GM18507 (cell line): ENCODE measurements around the gene ATP2C2.
"Not testable (repeated sequence)": the region's sequence is repeated elsewhere in the genome, so short reads cannot be mapped to it uniquely, and the experiment has no call there.

Experiments
- DNase-seq: peaks from one replicate; pipeline ENCODE4 v3.0.0; 2011; ENCODE audit warnings: low read depth; ENCODE audit not compliant: insufficient read length; ENCODE audit errors: extremely low spot score
- FAIRE-seq: peaks from 2 replicates; lab custom pipeline; 2011; peaks lifted over from hg19 to GRCh38; lab: Jason Lieb, UNC

Gene ATP2C2

DNA sequence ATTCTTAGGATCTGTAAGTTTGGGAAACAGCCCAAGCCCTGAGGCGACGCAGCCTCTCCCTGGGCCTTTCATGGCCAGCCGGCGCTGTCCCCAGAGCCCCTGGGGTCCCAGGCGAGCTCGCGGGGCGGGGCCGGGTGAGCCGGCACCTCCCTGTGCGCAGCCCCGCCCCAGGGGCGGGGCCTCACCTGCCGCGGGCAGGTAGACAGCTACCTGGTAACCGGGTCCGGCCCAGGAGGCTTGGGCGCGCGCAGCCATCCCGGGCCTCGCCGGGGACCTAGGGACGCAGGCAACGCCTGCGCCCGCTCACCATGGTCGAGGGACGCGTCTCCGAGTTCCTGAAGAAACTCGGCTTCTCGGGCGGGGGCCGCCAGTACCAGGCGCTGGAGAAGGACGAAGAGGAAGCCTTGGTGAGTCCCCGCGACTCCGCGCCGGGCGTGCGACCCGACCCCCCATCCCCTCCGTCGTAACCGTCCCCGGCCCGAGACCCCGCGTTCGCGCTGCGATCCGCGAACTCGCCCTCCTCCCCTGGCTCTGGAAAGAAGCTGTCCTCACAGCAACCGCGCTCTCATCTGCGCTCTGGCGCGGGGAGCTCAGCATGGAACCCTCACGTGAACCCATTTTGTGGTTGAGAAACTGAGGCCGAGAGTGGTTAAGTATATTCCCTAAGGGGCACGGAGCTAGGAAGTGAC lies at the start of gene ATP2C2:
ATP2C2 (plus strand) TSS at position 231 of the 689 bp plus-strand sequence; CDS start at position 309, 78 bp downstream.
- FAIRE-seq: no peak
- no peak for DNase-seq

DNA sequence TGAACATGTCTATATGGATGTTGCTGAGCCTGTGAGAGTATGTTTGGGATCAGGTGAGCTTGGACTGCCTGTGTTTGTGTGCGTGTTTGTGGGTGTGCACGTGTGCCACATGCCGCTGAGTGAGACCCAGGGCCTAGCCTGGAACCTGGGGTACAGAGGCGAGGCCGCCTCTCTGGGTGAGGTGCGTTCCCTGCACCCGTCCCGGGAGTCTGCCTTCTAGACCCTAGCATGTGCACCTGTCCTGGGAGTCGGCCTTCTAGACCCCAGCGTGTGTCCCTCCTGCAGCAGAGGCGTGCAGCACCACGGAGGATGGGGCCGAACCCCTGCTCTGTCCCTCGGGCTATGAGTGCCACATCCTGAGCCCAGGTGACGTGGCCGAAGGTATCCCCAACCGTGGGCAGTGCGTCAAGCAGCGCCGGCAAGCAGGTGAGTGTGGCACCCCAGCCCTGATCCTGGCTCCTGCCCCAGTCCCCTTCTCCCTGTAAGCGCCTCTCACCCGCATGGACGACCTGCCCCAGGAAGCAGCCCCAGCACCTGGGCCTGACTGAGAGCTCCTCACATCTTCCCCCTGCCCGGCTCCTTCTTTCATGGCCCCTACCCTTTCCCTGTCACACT lies 49.1 kb upstream of the ATP2C2 start:
- DNase-seq (no peak), FAIRE-seq (no peak)

GRCh38 chr16:84320511-84320910 lies 47.8 kb upstream of the ATP2C2 start:
- DNase-seq (no peak), FAIRE-seq (no peak)

GRCh38 chr16:84321932-84322331 lies 46.4 kb upstream of the ATP2C2 start:
- FAIRE-seq (no peak), DNase-seq (no peak)

GRCh38 chr16:84322749-84323148 lies 45.6 kb upstream of the ATP2C2 start:
- DNase-seq (no peak), FAIRE-seq (no peak)

DNA sequence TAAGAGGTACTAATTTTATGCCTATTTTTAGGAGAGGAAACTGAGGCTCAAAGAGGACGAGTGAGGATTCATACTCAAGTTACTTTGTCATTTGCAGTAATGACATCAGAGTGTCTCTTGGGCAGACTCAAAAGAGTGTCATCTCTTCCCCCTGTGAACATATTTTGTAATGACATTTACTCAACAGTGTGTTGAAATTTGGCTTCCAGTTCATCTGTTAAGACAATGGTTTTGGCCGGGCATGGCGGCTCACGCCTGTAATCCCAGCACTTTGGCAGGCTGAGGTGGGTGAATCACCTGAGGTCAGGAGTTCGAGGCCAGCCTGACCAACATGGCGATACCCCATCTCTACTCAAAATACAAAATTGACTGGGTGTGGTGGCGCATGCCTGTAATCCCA lies 44.7 kb upstream of the ATP2C2 start:
- FAIRE-seq: no peak

DNA sequence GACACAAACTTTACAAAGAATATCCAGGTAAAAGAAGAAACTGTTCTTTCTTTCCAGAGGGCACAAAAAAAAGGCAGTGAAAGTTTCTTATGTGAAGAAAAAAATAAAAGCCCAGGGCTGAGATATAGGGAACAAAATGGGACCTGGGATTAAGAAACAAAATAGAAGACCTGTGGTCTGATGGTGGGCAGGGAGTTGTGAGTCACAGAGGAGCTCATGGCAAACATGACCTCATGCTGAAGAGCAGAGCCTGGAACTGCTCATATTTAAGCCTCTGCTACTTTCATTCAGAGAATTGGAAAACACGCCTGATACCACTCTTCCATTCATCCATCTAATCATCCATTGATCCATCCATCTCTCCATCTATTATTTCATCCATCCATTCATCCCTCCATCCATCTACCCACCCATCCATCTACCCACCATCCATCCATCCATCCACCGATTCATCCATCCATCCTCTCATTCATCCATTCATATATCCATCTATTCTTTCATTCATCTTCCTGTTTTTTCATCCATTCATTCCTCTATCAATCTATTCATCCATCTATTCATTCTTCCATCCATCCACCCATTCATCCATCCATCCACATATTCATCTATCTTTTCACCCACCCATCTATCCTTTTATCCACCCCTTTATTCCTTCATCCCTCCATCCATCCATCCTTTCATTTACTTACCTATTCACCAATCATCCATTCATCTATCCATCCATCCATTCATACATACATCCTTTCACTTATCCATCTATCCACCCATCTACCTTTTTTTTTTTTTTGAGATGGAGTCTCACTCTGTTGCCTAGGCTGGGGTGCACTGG lies 43.7 kb upstream of the ATP2C2 start:
- no peak for DNase-seq
- FAIRE-seq: no peak

More for the DNA sequence above, 44.7 kb upstream of the ATP2C2 start:
- no peak for DNase-seq

DNA sequence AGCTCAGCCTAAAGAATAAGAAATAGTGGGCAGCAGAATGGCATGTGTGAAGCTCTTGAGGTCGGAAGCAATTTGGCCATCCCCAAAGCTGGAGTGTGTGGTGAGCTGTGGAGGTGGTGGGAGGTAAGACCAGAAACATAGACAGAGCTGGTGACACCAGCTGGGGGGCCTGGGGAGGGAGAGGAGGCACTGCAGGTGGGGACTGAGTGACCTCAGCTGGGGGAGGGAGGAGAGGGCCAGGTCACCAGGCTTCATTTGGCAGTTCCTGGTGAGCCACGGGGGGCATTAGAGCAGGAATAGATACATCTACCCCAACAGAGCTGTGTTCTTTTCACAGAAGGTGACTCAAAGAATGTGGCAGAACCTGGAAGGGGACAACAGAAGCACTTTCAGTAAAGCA lies 41.8 kb upstream of the ATP2C2 start:
- DNase-seq (no peak), FAIRE-seq (no peak)

DNA sequence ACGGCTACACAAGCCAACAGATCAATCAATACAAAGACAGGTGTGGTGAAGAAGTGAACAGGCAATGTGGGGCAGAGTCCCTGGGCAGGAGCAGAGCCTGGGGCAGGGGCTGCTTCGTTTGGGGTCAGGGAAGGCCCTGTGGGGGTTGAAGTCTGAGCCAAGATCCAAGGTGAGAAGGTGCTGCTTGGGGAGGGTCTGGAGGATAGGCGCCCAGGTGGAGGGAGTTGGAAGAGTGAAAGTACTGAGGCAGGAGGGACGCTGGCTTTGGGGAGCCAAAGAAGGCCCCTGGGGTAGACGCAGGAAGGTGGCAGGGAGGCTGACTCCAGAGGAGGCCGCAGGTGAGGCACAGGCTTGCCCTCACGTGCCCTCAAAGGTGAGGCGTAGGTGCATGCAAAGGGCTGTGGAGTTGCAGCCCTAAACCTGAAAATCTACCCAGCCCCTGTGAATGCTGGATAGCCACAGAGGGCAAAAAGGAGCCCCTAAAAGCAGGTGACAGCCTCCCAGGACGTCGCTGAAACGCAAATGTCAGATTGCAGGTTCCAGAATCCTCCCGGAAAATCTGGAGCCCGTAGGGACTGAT lies 40.3 kb upstream of the ATP2C2 start:
- FAIRE-seq: no peak
- no peak for DNase-seq

- FAIRE-seq: no peak
- DNase-seq: no peak
Observed at GRCh38 chr16:84329016-84329415, 39.3 kb upstream of the ATP2C2 start.

- DNase-seq: no peak
Observed at GRCh38 chr16:84329843-84330684, 38.3 kb upstream of the ATP2C2 start.

GRCh38 chr16:84330685-84331050 lies 37.7 kb upstream of the ATP2C2 start:
- FAIRE-seq (no peak), DNase-seq (no peak)

More at GRCh38 chr16:84329843-84330684, 38.3 kb upstream of the ATP2C2 start:
- FAIRE-seq: no peak

- DNase-seq (no peak), FAIRE-seq (no peak)
Observed at GRCh38 chr16:84331998-84332780, 36.1 kb upstream of the ATP2C2 start.

- no peak for DNase-seq
Observed at GRCh38 chr16:84332975-84333684, 35.2 kb upstream of the ATP2C2 start.

DNA sequence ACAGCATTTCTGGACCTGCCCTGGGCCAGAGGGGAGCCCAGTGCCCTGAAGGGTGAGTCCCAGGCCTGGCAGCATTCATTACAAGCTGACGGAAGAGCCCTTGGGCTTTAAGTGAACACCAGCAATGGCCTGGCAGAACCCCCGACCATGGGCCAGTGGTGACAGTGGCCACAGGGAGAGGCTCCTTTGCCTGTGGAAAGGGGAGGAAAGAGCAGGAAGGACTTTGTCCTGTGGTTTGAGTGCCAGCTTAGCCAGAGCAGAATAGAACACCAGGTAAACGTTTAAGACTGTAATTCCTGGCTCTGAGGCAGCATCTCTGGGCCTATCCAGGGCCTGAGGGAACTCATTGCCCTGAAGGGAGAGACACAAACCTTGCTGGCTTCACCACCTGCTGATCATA lies 34.3 kb upstream of the ATP2C2 start:
- DNase-seq: no peak
- no peak for FAIRE-seq

More at GRCh38 chr16:84332975-84333684, 35.2 kb upstream of the ATP2C2 start:
- no peak for FAIRE-seq

- DNase-seq: no peak
Observed at GRCh38 chr16:84334482-84334881, 33.9 kb upstream of the ATP2C2 start.

DNA sequence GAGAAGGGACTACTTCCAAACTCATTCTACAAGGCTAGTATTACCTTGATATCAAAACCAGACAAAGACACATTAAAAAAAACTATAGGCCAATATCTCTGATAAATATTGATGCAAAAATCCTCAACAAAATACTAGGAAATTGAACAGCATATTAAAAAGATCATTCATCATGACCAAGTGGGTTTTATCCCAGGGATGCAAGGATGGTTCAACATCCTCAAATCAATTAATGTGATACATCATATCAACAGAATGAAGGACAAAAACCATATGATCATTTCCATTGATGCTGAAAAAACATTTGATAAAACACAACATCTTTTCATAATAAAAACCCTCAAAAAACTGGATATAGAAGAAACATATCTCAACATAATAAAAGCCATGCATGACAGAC lies 31.1 kb upstream of the ATP2C2 start:
- not testable (repeated sequence) for FAIRE-seq, DNase-seq

More at GRCh38 chr16:84334482-84334881, 33.9 kb upstream of the ATP2C2 start:
- FAIRE-seq: no peak

GRCh38 chr16:84339311-84339710 lies 29.0 kb upstream of the ATP2C2 start:
- FAIRE-seq: no peak
- DNase-seq: no peak
